Thyroid gland (tissue), 4 donors: Measurements from ENCODE around the gene CBLC.

Experiments used
- CTCF ChIP-seq, 6 experiments: fragments of 200-600 bp in 3 of 6; fragments of 450-650 bp in 3 of 6; sonication (generic) in 3 of 6; IDR thresholded peaks; one replicate each; pipeline ENCODE4 v1.5.1; 2016 to 2019; ENCODE audit warnings: antibody characterized with exemption in 6 of 6, mild to moderate bottlenecking in 2 of 6, inconsistent platforms in 1 of 6, moderate library complexity in 1 of 6
- POLR2A ChIP-seq, 2 donors: fragments of 450-650 bp; IDR thresholded peaks; one replicate each; pipeline ENCODE4 v1.6.1; 2017; ENCODE audit warnings: antibody characterized with exemption in 2 of 2, mild to moderate bottlenecking in 2 of 2, moderate library complexity in 1 of 2

GRCh38 chr19:44746946-44747738, 30.5 kb upstream of the CBLC start:
- TF ChIP-seq CTCF (IDR thresholded peaks at IDR 0.05) (no peak), POLR2A (IDR thresholded peaks at IDR 0.05) (peak in 1 of 2 donors; percentile 64)
